HTERT RPE-1 (cell line): ENCODE data around the gene NFATC2.
"Not testable (repeated sequence)": the region's sequence is repeated elsewhere in the genome, so short reads cannot be mapped to it uniquely, and the experiment has no call there.

ENCODE experiments used
- in situ Hi-C: fragments of 300-500 bp; cut with MboI; formaldehyde crosslinking; loops from 4 replicates; pipeline ENCODE4 v1.14.3; 2020; ENCODE audit warnings: low sequenced_read_pairs

The NFATC2 gene

GRCh38 chr20:51481341-51481914, 61.1 kb downstream of the NFATC2 start:
- in situ Hi-C loops: no loop called here

- in situ Hi-C loops: no loop called here
These were observed 61.8 kb downstream of the NFATC2 start for GRCh38 chr20:51480507-51481270.

- in situ Hi-C loops: not testable (repeated sequence)
These were observed 66.4 kb downstream of the NFATC2 start for GRCh38 chr20:51476106-51476505.

- in situ Hi-C loops: no loop called here
These were observed 68.7 kb downstream of the NFATC2 start for GRCh38 chr20:51473771-51474170.

- in situ Hi-C loops: no loop called here
These were observed 69.3 kb downstream of the NFATC2 start for GRCh38 chr20:51473256-51473655.

- in situ Hi-C loops: no loop called here
These were observed 71.6 kb downstream of the NFATC2 start for GRCh38 chr20:51470907-51471411.

GRCh38 chr20:51470499-51470820, 72.1 kb downstream of the NFATC2 start:
- in situ Hi-C loops: no loop called here

- in situ Hi-C loops: no loop called here
These were observed 72.7 kb downstream of the NFATC2 start for GRCh38 chr20:51469578-51470498.

GRCh38 chr20:51469046-51469445, 73.5 kb downstream of the NFATC2 start:
- in situ Hi-C loops: no loop called here

GRCh38 chr20:51468636-51469035, 73.9 kb downstream of the NFATC2 start:
- in situ Hi-C loops: no loop called here

- in situ Hi-C loops: no loop called here
These were observed 74.4 kb downstream of the NFATC2 start for GRCh38 chr20:51467956-51468626.

- in situ Hi-C loops: no loop called here
These were observed 78.5 kb downstream of the NFATC2 start for GRCh38 chr20:51463998-51464397.

GRCh38 chr20:51463560-51463959, 79.0 kb downstream of the NFATC2 start:
- in situ Hi-C loops: no loop called here

GRCh38 chr20:51462566-51463276, 79.8 kb downstream of the NFATC2 start:
- in situ Hi-C loops: no loop called here

- in situ Hi-C loops: not testable (repeated sequence)
These were observed 80.7 kb downstream of the NFATC2 start for GRCh38 chr20:51461846-51462245.

GRCh38 chr20:51461306-51461705, 81.2 kb downstream of the NFATC2 start:
- in situ Hi-C loops: no loop called here

GRCh38 chr20:51460569-51461265, 81.8 kb downstream of the NFATC2 start:
- in situ Hi-C loops: no loop called here

- in situ Hi-C loops: no loop called here
These were observed 82.4 kb downstream of the NFATC2 start for GRCh38 chr20:51460163-51460562.

- in situ Hi-C loops: no loop called here
These were observed 83.6 kb downstream of the NFATC2 start for GRCh38 chr20:51458751-51459439.
